CD14-positive monocyte (primary cell): ENCODE measurements around the gene GPSM1. TPM values are rescaled to one million over a fixed set of nuclear protein-coding genes. Genes with fewer than 3 reads are reported as not detected.

ENCODE experiments used
- DNase-seq, 3 donors: peaks; one replicate each; pipeline ENCODE4 v3.0.0-alpha.2; 2011 to 2022
- H2AFZ ChIP-seq: 2 replicates; pipeline ENCODE4 v1.6.0; 2012; ENCODE audit warnings: mild to moderate bottlenecking, low read depth, low read length, inconsistent platforms; ENCODE audit not compliant: insufficient read depth, poor library complexity, severe bottlenecking
- H3K27ac ChIP-seq, 2 donors: 1 replicate in 1 of 2; 2 replicates in 1 of 2; pipeline ENCODE4 v1.5.1; 2012 to 2013; ENCODE audit warnings: low read length in 2 of 2, control low read depth in 1 of 2, inconsistent platforms in 1 of 2, low read depth in 1 of 2, mild to moderate bottlenecking in 1 of 2
- H3K27me3 ChIP-seq, 2 donors: one replicate each; pipeline versions ENCODE4 v1.6.0 to v1.6.1; 2011 to 2013; ENCODE audit warnings: low read length in 2 of 2; ENCODE audit not compliant: control insufficient read depth in 2 of 2, insufficient read depth in 2 of 2
- H3K36me3 ChIP-seq, 2 donors: replicated peaks in 1 of 2; 1 replicate in 1 of 2; 2 replicates in 1 of 2; pipeline versions ENCODE4 v1.5.1 to v1.6.1; 2012 to 2013; ENCODE audit warnings: low read length in 2 of 2, control low read depth in 1 of 2, inconsistent platforms in 1 of 2, mild to moderate bottlenecking in 1 of 2; ENCODE audit not compliant: insufficient read depth in 2 of 2, control insufficient read depth in 1 of 2
- H3K4me1 ChIP-seq, 2 donors: 1 replicate in 1 of 2; 2 replicates in 1 of 2; pipeline versions ENCODE4 v1.5.1 to v1.6.1; 2012 to 2013; ENCODE audit warnings: low read length in 2 of 2, control low read depth in 1 of 2, inconsistent platforms in 1 of 2, mild to moderate bottlenecking in 1 of 2, moderate library complexity in 1 of 2; ENCODE audit not compliant: insufficient read depth in 2 of 2, control insufficient read depth in 1 of 2
- H3K4me2 ChIP-seq: replicated peaks from 2 replicates; pipeline ENCODE3; 2012; ENCODE audit warnings: low read length, moderate library complexity, mild to moderate bottlenecking; ENCODE audit not compliant: poor library complexity, severe bottlenecking; ENCODE audit errors: extremely low read depth
- H3K4me3 ChIP-seq, 3 experiments: fragments of 200-600 bp in 1 of 3; sonication (generic) in 1 of 3; replicated peaks in 1 of 3; 1 replicate in 2 of 3; 2 replicates in 1 of 3; pipeline ENCODE4 v1.5.1; 2011 to 2013; ENCODE audit warnings: low read length in 3 of 3, mild to moderate bottlenecking in 3 of 3, control low read depth in 2 of 3, low read depth in 2 of 3, inconsistent platforms in 1 of 3, moderate library complexity in 1 of 3
- H3K79me2 ChIP-seq: 2 replicates; pipeline ENCODE4 v1.6.0; 2012; ENCODE audit warnings: mild to moderate bottlenecking, control low read depth, inconsistent platforms, low read length, moderate library complexity; ENCODE audit not compliant: insufficient read depth
- H3K9ac ChIP-seq: 2 replicates; pipeline ENCODE4 v1.6.0; 2017; ENCODE audit warnings: low read length, mild to moderate bottlenecking; ENCODE audit not compliant: insufficient read depth, poor library complexity, severe bottlenecking
- H3K9me3 ChIP-seq, 2 donors: replicated peaks in 1 of 2; 1 replicate in 1 of 2; 2 replicates in 1 of 2; pipeline versions ENCODE4 v1.5.1 to v1.6.1; 2012 to 2013; ENCODE audit warnings: low read length in 2 of 2, control low read depth in 1 of 2; ENCODE audit not compliant: control insufficient read depth in 1 of 2, insufficient read depth in 1 of 2
- H4K20me1 ChIP-seq: 2 replicates; pipeline ENCODE4 v1.6.0; 2012; ENCODE audit warnings: mild to moderate bottlenecking, low read length, control low read depth, moderate library complexity; ENCODE audit not compliant: insufficient read depth
- H3K27ac Mint-ChIP-seq, 7 donors: one replicate each; pipeline ENCODE4 v1.8.0; 2020; ENCODE audit warnings: mild to moderate bottlenecking in 7 of 7, mixed read lengths in 7 of 7, moderate library complexity in 6 of 7, inconsistent platforms in 2 of 7
- H3K27me3 Mint-ChIP-seq, 3 donors: one replicate each; pipeline ENCODE4 v1.8.0; 2021 to 2022; ENCODE audit warnings: low read depth in 3 of 3, mild to moderate bottlenecking in 3 of 3, mixed read lengths in 3 of 3, moderate library complexity in 3 of 3, inconsistent platforms in 1 of 3
- H3K36me3 Mint-ChIP-seq, 2 donors: one replicate each; pipeline ENCODE4 v1.8.0; 2020; ENCODE audit warnings: mixed read lengths in 2 of 2, inconsistent platforms in 1 of 2, mild to moderate bottlenecking in 1 of 2
- H3K4me1 Mint-ChIP-seq: one replicate; pipeline ENCODE4 v1.8.0; 2020; ENCODE audit warnings: mild to moderate bottlenecking, mixed read lengths
- H3K4me3 Mint-ChIP-seq, 2 donors: one replicate each; pipeline ENCODE4 v1.8.0; 2020; ENCODE audit warnings: mild to moderate bottlenecking in 2 of 2, mixed read lengths in 2 of 2, moderate library complexity in 1 of 2
- H3K9me3 Mint-ChIP-seq, 7 donors: one replicate each; pipeline ENCODE4 v1.8.0; 2020 to 2022; ENCODE audit warnings: mixed read lengths in 7 of 7, mild to moderate bottlenecking in 6 of 7, moderate library complexity in 6 of 7, inconsistent platforms in 2 of 7
- WGBS: methylation state at CpG from one replicate; pipeline ENCODE4 v1.1.5; 2013; ENCODE audit warnings: missing lambda C conversion rate; ENCODE audit not compliant: insufficient coverage; 5-methylcytosine and 5-hydroxymethylcytosine counted together
- intact Hi-C, 2 donors: fragments of 100-400 bp; cut with micrococcal nuclease; formaldehyde crosslinking; loops; one replicate each; pipeline versions ENCODE4 v1.15.0 to v1.15.1; 2023
- polyA plus RNA-seq, 3 donors: library from polyadenylated mRNA; depleted of rRNA in 1 of 3; unstranded in 2 of 3; stranded (reverse) in 1 of 3; fragments of 300-500 nt in 2 of 3; fragments of >200 nt in 1 of 3; fragmentation: Illumina TruSeq in 2 of 3; gene quantifications; 1 replicate in 2 of 3; 2 replicates in 1 of 3; pipeline ENCODE4 v1.2.3, GENCODE V29; 2012 to 2021
- TF ChIP-seq, protein P1 (sequence below): fragments of 200-600 bp; IDR thresholded peaks from one replicate; pipeline ENCODE4 v1.8.0; 2022; ENCODE audit warnings: antibody characterized with exemption, mild to moderate bottlenecking

GPSM1 gene
- polyA plus RNA-seq, 3 donors, result 0.67 to 3.1 (median 0.73) TPM

DNA sequence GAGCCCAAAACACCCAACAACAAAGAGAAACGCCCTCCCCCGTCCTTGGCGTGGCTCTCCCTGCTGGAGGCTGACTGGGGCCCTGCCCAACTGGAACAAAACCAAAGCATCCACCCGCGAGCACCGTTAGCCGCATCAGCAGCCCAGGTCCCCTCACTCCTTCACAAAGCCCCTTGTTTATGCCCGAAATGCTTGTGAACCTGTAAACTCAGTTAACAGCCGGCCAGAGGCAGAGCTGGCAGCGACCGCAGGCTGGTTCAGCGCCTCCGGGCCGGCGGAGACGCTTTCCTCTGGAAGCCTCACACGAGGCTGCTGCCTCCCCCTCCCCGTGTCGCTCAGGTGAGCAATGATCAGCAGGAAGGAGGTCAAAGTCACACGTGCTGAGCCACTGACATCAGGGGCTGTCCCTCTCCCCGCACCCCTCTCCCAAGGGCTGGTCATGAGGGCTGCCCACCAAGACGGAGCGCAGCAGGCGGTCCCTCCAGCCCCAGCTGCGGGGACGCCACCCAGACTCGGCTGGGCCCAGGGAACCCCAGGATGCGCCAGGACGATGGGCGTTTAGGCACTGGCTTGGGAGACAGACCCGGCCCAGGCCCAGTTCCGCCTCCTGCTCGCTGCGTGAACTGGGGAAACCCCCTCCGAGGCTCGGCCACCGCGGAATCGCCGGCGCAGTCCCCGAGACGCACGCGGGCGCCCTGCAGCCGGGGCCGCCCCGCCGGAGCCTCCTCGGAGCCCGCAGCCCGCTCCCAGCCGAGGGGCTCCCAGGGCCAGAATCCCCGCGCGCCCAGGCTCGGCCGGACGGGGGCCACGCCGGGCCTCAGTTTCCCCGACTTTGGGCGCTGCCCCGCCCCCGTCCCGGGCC, 72.1 kb downstream of the GPSM1 start:
- peak overlapping the region; percentile 71 for H2AFZ ChIP-seq
- peaks cover 42 to 60% of the 10 kb centered on the region in 2 donors for H3K36me3 Mint-ChIP-seq
- H3K27me3 Mint-ChIP-seq, result peaks cover 0 to 4% (median 4%) of the 10 kb centered on the region in 3 donors
- H3K27me3 ChIP-seq, result no peaks in the 10 kb centered on the region
- peaks cover 41 to 49% of the 10 kb centered on the region in 2 donors for H3K36me3 ChIP-seq
- H3K9me3 Mint-ChIP-seq, result peaks cover 0 to 2% (median 0%) of the 10 kb centered on the region in 7 donors
- peak in 2 of 3 donors; percentile 18 to 63 for DNase-seq
- peak overlapping the region; percentile 47 to 88 (median 77) for H3K4me3 ChIP-seq
- peak overlapping the region; percentile 76 for H3K9ac ChIP-seq
- peaks cover 14% of the 10 kb centered on the region for H4K20me1 ChIP-seq
- H3K4me1 Mint-ChIP-seq, result peaks cover 15% of the 10 kb centered on the region
- TF ChIP-seq, protein P1, sequence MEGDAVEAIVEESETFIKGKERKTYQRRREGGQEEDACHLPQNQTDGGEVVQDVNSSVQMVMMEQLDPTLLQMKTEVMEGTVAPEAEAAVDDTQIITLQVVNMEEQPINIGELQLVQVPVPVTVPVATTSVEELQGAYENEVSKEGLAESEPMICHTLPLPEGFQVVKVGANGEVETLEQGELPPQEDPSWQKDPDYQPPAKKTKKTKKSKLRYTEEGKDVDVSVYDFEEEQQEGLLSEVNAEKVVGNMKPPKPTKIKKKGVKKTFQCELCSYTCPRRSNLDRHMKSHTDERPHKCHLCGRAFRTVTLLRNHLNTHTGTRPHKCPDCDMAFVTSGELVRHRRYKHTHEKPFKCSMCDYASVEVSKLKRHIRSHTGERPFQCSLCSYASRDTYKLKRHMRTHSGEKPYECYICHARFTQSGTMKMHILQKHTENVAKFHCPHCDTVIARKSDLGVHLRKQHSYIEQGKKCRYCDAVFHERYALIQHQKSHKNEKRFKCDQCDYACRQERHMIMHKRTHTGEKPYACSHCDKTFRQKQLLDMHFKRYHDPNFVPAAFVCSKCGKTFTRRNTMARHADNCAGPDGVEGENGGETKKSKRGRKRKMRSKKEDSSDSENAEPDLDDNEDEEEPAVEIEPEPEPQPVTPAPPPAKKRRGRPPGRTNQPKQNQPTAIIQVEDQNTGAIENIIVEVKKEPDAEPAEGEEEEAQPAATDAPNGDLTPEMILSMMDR, result no peak
- H3K4me3 Mint-ChIP-seq, result peak overlapping the region; percentile 83 to 88
- H3K4me2 ChIP-seq, result peak overlapping the region; percentile 85
- peak overlapping the region in 1 of 2 donors; percentile 62 for H3K27ac ChIP-seq
- H3K27ac Mint-ChIP-seq, result peak overlapping the region in 4 of 7 donors; percentile 12 to 50 (median 37)
- intact Hi-C loops, result loop anchor here (2.0 to 5.0 kb wide), 3 partner anchors 27 to 61 kb away; partner anchors contain the start of genes CARD9 (in 1 of the 2) and DNLZ (in 1 of the 2)
- no peaks in the 10 kb centered on the region for H3K9me3 ChIP-seq
- H3K79me2 ChIP-seq, result peaks cover 15% of the 10 kb centered on the region
- WGBS, result 2% methylated on average over 64 of the region's 67 CpGs
- peaks cover 17 to 23% of the 10 kb centered on the region in 2 donors for H3K4me1 ChIP-seq

- H3K9ac ChIP-seq, result peak within 1 kb of the TSS; percentile 76
- no peaks in the 10 kb centered on the region for H3K27me3 ChIP-seq
- H3K4me2 ChIP-seq, result peak within 1 kb of the TSS; percentile 85
- Mint-ChIP-seq H3K9me3 (peaks cover 0 to 2% (median 0%) of the 10 kb centered on the region in 7 donors), H3K4me1 (peaks cover 19% of the 10 kb centered on the region), H3K27me3 (peaks cover 0 to 4% (median 4%) of the 10 kb centered on the region in 3 donors), H3K36me3 (peaks cover 42 to 60% of the 10 kb centered on the region in 2 donors), H3K4me3 (peak within 1 kb of the TSS; percentile 83 to 88), H3K27ac (peak within 1 kb of the TSS in 5 of 7 donors; percentile 30 to 52 (median 44))
- H3K36me3 ChIP-seq, result peaks cover 41 to 49% of the 10 kb centered on the region in 2 donors
- H3K4me3 ChIP-seq, result peak within 1 kb of the TSS; percentile 47 to 88 (median 77)
- peaks cover 15% of the 10 kb centered on the region for H3K79me2 ChIP-seq
- DNase-seq, result peak; percentile 79 to 89 (median 86)
- H3K9me3 ChIP-seq, result no peaks in the 10 kb centered on the region
- peaks cover 17 to 23% of the 10 kb centered on the region in 2 donors for H3K4me1 ChIP-seq
- 10% methylated on average over 71 of the region's 71 CpGs for WGBS
- peak within 1 kb of the TSS; percentile 82 for H2AFZ ChIP-seq
- TF ChIP-seq, protein P1, result peak; percentile 94
- peak within 1 kb of the TSS in 1 of 2 donors; percentile 62 for H3K27ac ChIP-seq
- peaks cover 14% of the 10 kb centered on the region for H4K20me1 ChIP-seq
- intact Hi-C loops, result loop anchor here (2.0 to 5.0 kb wide), 3 partner anchors 27 to 61 kb away; partner anchors contain the start of genes CARD9 (in 1 of the 2) and DNLZ (in 1 of the 2)
Measured at GRCh38 chr9:136400038-136400834, 72.9 kb downstream of the GPSM1 start, which contains the start of gene SNAPC4. Gene SNAPC4 (minus strand): TSS chr9:136400170. CDS start chr9:136398428, 1,742 bp downstream.
